GM19099 (cell line): ENCODE measurements around the gene ZMPSTE24.

Source experiments
- POLR2A ChIP-seq: IDR thresholded peaks from 3 replicates; pipeline ENCODE4 v1.6.1; 2011; ENCODE audit warnings: low read depth; ENCODE audit not compliant: insufficient read length; ENCODE audit errors: extremely low read depth

The ZMPSTE24 gene

DNA sequence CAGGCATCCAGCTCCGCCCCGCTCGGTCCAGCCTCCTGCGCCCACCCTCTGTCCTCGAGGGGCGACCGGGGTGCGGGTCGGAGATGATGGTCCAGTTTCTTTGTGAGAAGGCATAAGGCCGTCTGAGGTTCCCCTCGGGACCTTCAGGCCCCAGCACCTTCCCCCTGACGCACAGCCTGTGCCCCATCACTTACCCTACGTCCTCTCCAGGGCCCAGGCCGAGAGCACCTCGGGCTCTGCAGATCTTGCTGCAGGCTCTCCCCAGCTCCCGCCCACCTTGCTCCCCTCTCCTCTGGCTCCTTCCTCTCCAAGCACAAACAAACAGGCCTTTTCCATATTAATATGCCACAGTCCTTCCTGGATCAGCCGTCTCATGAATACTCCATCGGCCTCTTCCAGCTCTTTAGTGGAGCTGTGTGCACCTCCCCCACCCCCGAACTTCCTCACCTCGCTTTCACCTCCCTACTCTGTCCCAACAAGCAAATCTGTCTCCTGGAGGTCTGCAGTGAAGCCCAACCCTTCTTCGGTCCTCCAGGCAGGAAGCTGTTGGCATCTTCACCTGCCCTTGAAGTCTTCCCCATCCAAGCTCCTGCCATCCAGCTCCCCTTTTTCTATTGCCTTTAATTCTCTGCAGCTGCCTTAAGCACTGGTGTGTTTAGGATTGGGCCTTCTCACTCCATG is 59.5 kb downstream of the ZMPSTE24 start:
- no peak for TF ChIP-seq POLR2A

DNA sequence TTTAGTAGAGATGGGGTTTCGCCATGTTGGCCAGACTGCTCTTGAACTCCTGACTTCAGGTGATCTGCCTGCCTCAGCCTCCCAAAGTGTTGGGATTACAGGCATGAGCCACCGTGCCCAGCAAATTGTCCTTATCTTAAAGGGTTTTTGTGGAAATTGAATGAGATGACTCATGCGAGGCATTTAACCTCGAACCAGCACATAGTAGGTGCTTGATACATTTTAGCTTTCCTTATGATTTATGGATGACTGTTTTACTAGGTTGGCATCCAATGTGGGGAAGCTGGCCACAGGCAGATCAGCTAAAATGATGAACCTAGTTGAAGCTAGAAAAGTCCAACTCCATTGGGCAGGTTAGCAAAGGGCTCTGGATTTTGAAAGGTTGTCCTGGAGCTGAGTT is 60.4 kb downstream of the ZMPSTE24 start:
- no peak for TF ChIP-seq POLR2A

DNA sequence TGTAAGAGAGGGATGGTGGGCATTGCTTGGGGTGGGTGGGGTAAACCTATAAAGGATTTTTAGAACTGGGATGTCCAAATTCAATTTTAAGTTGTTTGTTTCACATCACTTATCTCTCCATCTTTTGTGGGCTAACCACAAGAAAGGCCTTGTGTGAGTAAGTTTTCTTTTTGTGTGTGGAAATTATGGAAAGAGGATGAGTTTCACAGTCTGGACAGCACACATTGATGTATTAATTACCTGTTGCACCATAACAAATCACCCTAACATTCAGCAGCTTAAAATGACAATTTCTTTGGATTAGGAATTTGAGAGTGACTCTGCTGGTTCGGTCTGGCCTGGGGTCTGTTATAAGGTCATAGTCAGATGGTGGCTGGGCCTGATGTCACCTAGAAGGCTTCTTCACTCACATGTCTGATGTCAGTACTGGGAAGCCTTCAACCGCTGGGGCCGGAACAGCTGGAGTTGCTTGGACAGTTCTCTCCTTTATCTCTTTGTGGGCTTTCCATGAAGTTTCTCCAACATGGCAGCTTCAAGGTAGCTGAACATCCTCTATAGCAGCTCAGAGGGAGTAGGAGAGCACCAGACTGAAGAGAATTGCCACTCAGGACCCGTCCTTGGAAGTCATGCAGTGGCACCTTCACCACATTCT is 61.1 kb downstream of the ZMPSTE24 start:
- no peak for TF ChIP-seq POLR2A

DNA sequence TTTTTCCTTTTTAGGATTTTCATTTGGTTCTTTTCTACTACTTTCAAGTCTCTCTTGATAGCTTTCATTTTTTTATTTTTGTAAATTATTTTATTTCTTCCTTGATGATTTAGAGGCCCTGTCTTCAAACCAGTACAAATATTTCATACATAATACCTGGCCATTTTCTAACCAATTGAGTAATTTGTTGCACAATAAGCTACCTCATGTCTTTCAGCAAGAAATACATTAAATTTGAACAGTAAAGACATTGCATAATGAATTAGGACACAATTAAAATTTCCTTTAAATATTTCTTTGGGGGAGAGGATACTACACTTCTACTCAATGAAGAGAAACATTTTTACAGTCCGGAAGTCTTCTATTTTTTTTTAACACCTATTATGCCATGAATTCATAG is 74.7 kb downstream of the ZMPSTE24 start:
- no peak for TF ChIP-seq POLR2A

DNA sequence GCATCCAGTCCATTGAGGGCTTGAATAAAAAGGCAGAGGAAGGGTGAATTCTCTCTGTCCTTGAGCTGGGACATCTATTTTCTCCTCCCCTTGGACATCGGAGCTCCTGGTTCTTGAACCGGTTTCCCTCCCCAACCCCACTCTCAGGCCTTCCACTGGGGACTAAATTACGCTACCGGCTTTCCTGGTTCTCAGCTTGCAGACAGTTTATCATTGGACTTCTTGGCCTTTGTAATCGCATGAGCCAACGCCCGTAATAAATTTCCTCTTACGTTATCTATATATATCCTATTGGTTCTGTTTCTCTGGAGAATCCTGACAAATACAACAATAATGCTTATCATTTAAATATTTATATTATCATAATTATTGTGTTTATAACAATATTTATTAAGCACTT is 79.4 kb downstream of the ZMPSTE24 start:
- TF ChIP-seq POLR2A: no peak

DNA sequence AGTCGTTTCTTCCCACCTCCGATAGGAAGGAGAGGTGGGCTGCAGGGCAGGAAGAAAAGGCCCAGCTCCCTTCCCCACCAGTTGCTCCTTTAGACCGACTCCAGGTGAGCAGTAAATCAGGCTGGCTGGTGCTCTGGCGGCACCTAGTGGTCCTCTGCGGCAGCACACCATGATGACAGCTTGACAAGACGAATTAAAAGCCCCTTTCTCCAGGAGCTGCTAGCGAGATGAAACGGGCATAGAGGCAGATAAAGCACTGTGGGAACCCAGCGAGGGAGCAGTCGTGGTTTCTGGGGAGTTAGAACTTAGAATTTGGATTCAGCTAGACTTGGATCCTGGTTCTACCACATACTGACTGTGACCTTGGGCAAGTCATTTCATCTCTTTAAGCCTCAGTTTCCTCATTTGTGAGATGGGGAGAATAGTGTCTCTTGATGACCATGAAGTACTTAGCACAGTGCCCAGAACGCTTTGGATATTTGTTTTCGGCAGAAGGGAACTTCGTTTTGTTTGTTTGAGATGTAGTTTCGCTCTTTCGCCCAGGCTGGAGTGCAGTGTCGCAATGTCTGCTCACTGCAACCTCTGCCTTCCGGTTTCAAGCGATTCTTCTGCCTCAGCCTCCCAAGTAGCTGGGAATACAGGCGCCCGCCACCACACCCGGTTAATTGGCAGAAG is 80.8 kb downstream of the ZMPSTE24 start:
- TF ChIP-seq POLR2A: no peak

DNA sequence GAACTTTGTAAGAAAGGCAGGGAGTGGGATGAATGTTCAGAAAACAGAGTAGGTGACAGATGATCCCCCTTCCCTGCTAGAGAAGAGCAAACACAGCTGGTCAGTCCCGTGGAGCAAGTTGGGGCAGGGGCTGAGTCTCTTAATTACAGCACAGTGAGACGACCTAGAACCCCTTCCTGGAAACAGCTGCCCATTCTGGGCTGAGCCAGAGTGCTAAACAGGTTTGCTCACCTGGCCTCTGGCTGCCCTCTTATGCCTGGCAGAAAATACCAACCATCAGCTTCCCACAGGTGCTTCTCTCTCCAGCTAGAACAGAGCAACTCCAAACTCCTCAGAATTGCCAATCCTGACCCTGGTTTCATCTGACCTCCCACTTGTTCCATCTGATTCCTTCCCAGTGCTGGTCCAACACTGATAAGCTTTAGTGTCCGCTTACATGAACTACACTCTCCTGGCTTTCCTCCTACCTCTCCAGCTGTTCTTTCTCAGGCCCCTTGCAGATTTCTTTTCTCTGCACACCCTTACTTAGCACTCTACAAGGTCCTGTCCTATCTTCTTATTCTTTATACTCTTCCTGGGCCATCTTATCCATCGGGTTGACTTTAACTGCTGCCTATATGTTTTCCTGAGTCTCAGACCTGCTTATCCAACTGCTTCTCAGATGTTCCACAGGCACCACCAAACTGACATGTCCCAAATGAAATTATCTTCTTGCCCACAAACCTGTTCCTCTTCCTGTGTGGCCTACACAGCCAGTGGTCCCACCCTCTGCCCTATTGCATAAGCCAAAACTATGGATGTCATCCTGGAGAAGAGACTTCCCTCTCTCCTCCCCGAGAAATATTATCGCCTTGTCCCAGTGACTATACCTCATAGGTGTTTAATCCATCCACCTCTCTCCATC is 81.6 kb downstream of the ZMPSTE24 start:
- no peak for TF ChIP-seq POLR2A

DNA sequence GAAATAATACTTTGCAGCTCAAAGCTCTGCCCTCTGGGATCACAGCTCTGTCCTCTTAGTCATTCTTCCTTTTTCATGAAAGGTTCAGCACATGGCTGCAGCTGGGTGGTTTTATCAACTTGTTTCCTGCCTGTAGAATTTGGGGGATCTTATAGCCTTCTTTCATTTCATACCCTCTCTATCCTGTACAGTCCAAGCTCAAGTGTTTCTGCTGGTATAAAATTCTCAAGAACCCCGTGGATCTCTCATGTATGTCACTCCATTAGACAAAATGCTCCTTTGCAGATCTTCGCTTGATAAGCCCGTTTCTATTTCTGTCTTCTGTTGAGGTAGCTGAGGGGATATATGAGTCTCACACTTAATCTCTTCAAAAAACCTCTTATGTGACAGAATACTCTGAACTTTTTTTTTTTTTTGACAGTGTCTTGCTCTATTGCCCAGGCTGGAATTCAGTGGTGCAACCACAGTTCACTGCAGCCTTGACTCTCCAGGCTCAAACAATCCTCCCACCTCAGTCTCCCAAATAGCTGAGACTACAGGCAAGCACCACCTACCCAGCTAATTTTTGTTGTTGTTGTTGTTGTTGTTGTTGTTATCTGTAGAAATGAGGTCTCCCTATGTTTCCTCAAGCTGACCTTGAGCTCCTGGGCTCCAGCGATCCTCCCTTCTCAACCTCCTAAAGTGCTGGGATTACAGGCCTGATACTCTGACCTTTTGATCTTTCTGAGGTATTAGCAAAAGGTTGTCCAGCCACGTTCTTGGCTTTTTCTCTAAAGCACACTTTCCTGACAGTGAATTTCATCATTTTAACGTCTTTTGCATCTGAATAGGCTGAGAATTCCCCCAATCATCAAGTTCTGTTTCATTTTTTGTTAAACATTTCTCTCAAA is 83.7 kb downstream of the ZMPSTE24 start:
- no peak for TF ChIP-seq POLR2A
